ENCODE measurements around the gene MUC13. TPM values are rescaled to one million over a fixed set of nuclear protein-coding genes. Genes with fewer than 3 reads are reported as not detected.

Gene MUC13
- total and polyA plus RNA-seq, 2 of the 4 experiments (the other 2 are of a cell fraction): not detected

DNA sequence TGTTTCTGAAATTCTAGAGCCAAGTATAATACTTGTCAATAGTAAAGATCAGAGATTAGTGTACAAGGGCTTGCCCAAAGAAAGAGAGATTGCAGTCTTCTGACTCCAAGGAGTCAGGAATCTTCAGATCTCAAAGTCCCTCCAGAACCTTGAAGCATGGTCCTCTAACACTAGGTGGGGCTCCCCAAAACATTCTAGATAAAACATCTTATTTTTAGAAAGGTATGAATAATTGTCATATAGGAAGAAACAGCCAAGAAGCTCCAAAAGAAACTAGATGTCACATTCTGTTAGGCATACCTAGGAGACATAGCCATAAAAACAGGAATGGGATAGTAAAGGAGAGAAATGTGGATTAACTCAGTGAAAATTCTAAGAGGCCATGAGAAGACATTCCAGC, 10.7 kb downstream of the MUC13 start:
- no peak overlapping the region for H3K4me2 ChIP-seq (ENCODE audit: low read depth, low read length)
- H4K91ac ChIP-seq (ENCODE audit: insufficient read depth, low read depth, low read length): no peak overlapping the region
- no peak for DNase-seq
- no TSS peak for BruUV-seq (replicated peaks)
- H2AK5ac ChIP-seq (ENCODE audit: low read depth, low read length): no peak overlapping the region
- H2BK120ac ChIP-seq (ENCODE audit: low read depth, low read length): no peak overlapping the region
- intact Hi-C loops (cut with micrococcal nuclease) (loop anchor here (10.0 kb wide), 1 partner anchor 271 kb away; no protein-coding TSS in a partner anchor), dilution Hi-C loops (cut with HindIII; ENCODE audit: low sequenced_read_pairs, unreplicated experiment) (no loop called here), in situ Hi-C loops (cut with MboI; ENCODE audit: low sequenced_read_pairs) (loop anchor here (10.0 kb wide), 1 partner anchor 661 kb away; no protein-coding TSS in a partner anchor)
- H3K9ac ChIP-seq (ENCODE audit: low read depth, low read length): no peak overlapping the region
- no peak overlapping the region for H3K27ac ChIP-seq (ENCODE audit: insufficient read depth, low read length)
- H4K20me1 ChIP-seq (ENCODE audit: insufficient read depth, low read length): 0 out of 2 replicates have a peak, but pooled peaks cover 4% of the 10 kb centered on the region
- ATAC-seq (ENCODE audit: low read depth): no peak
- H3K14ac ChIP-seq (replicated peaks; ENCODE audit: low read depth, low read length): no peak overlapping the region
- H2AK9ac ChIP-seq (replicated peaks; ENCODE audit: low read depth, low read length, poor library complexity): no peak overlapping the region
- TF ChIP-seq MAZ (IDR thresholded peaks at IDR 0.05; ENCODE audit: borderline replicate concordance, low read depth, low read length) (no peak), RFX5 (IDR thresholded peaks at IDR 0.05; ENCODE audit: low read depth, low read length) (no peak), CEBPB (IDR thresholded peaks at IDR 0.05; ENCODE audit: low read depth, low read length) (no peak), SMC3 (IDR thresholded peaks at IDR 0.05; ENCODE audit: low read depth, low read length) (no peak), POLR2A (IDR thresholded peaks at IDR 0.05; ENCODE audit: low read depth, low read length) (no peak), MXI1 (IDR thresholded peaks at IDR 0.05; ENCODE audit: borderline replicate concordance, low read depth, low read length) (no peak), FOS (IDR thresholded peaks at IDR 0.05; ENCODE audit: low read depth, low read length) (no peak), BHLHE40 (IDR thresholded peaks at IDR 0.05; ENCODE audit: low read depth, low read length) (no peak), CHD1 (IDR thresholded peaks at IDR 0.05; ENCODE audit: low read depth, low read length) (no peak), MAFK (IDR thresholded peaks at IDR 0.05; ENCODE audit: low read depth, low read length) (no peak)
- TF ChIP-seq, protein P1, sequence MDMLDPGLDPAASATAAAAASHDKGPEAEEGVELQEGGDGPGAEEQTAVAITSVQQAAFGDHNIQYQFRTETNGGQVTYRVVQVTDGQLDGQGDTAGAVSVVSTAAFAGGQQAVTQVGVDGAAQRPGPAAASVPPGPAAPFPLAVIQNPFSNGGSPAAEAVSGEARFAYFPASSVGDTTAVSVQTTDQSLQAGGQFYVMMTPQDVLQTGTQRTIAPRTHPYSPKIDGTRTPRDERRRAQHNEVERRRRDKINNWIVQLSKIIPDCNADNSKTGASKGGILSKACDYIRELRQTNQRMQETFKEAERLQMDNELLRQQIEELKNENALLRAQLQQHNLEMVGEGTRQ (IDR thresholded peaks at IDR 0.05; ENCODE audit: low read depth, low read length): no peak
- TF ChIP-seq, protein P2, sequence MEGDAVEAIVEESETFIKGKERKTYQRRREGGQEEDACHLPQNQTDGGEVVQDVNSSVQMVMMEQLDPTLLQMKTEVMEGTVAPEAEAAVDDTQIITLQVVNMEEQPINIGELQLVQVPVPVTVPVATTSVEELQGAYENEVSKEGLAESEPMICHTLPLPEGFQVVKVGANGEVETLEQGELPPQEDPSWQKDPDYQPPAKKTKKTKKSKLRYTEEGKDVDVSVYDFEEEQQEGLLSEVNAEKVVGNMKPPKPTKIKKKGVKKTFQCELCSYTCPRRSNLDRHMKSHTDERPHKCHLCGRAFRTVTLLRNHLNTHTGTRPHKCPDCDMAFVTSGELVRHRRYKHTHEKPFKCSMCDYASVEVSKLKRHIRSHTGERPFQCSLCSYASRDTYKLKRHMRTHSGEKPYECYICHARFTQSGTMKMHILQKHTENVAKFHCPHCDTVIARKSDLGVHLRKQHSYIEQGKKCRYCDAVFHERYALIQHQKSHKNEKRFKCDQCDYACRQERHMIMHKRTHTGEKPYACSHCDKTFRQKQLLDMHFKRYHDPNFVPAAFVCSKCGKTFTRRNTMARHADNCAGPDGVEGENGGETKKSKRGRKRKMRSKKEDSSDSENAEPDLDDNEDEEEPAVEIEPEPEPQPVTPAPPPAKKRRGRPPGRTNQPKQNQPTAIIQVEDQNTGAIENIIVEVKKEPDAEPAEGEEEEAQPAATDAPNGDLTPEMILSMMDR (conservative IDR thresholded peaks at IDR 0.05; ENCODE audit: low read depth, low read length): no peak
- TF ChIP-seq, protein P3, sequence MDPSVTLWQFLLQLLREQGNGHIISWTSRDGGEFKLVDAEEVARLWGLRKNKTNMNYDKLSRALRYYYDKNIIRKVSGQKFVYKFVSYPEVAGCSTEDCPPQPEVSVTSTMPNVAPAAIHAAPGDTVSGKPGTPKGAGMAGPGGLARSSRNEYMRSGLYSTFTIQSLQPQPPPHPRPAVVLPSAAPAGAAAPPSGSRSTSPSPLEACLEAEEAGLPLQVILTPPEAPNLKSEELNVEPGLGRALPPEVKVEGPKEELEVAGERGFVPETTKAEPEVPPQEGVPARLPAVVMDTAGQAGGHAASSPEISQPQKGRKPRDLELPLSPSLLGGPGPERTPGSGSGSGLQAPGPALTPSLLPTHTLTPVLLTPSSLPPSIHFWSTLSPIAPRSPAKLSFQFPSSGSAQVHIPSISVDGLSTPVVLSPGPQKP (IDR thresholded peaks at IDR 0.05; ENCODE audit: borderline replicate concordance, low read depth, low read length): no peak
- ChIA-PET POLR2A (ENCODE audit: unreplicated experiment) (no interaction called here), CTCF (interaction anchor here (1.1 kb wide), 1 partner anchor 17 kb away, joined by 3 read pairs; no protein-coding TSS in a partner anchor)
- H2BK5ac ChIP-seq (ENCODE audit: low read depth, low read length, poor library complexity, severe bottlenecking): no peak overlapping the region
- H3K56ac ChIP-seq (ENCODE audit: extremely low read depth, insufficient read depth, low read length): no peak overlapping the region
- no peak overlapping the region for H3K4me3 ChIP-seq (ENCODE audit: insufficient read depth, low read depth, low read length)
- peak overlapping the region; percentile 2; the same call in 1 of the 3 replicates for H2BK15ac ChIP-seq (ENCODE audit: low read depth, low read length)
- no peak overlapping the region for H3K4ac ChIP-seq (ENCODE audit: low read depth, low read length)
- no peak overlapping the region for H3K18ac ChIP-seq (ENCODE audit: low read depth, low read length)
- H3K79me1 ChIP-seq (ENCODE audit: low read depth in 1 of 2, low read length in 2 of 2): no peaks in the 10 kb centered on the region
- no peak overlapping the region for H4K8ac ChIP-seq (ENCODE audit: low read depth in 2 of 2, low read length in 2 of 2)
- no peak overlapping the region for H2BK20ac ChIP-seq (ENCODE audit: low read depth, low read length)
- no peaks in the 10 kb centered on the region for H3K9me3 ChIP-seq (ENCODE audit: control insufficient read depth, insufficient read depth, low read length)
- H3K36me3 ChIP-seq (ENCODE audit: control insufficient read depth, insufficient read depth, low read length): no peaks in the 10 kb centered on the region
- peaks cover 2% of the 10 kb centered on the region for H3K4me1 ChIP-seq (ENCODE audit: control insufficient read depth, insufficient read depth, low read length)
- peaks cover 16% of the 10 kb centered on the region for H3K27me3 ChIP-seq (ENCODE audit: control insufficient read depth, insufficient read depth, low read length)
- peaks cover 4% of the 10 kb centered on the region; the same call in 1 of the 2 replicates for H3K9me1 ChIP-seq (ENCODE audit: insufficient read depth, low read length)
- H4K5ac ChIP-seq (ENCODE audit: low read depth, low read length): no peak overlapping the region
- H3K23ac ChIP-seq (ENCODE audit: low read depth, low read length): no peak overlapping the region
- no peak overlapping the region for H2AFZ ChIP-seq (replicated peaks; ENCODE audit: low read length, poor library complexity)
